Effector memory CD8-positive, alpha-beta T cell (primary cell): ENCODE data around the gene SLC35D2.
"Not testable (repeated sequence)": the region's sequence is repeated elsewhere in the genome, so short reads cannot be mapped to it uniquely, and the experiment has no call there.

ENCODE experiments used
- ATAC-seq: fragments of 150-1000 bp; cut with Tn5 transposase; replicated peaks from 2 replicates; pipeline ENCODE4 v1.10.0; 2021; ENCODE audit warnings: mild to moderate bottlenecking, moderate library complexity
- DNase-seq, 3 experiments: peaks; one replicate each; pipeline ENCODE4 v3.0.0; 2021
- H3K27ac Mint-ChIP-seq, 2 donors: one replicate each; pipeline ENCODE4 v1.8.0; 2022; ENCODE audit warnings: mild to moderate bottlenecking in 2 of 2, mixed read lengths in 2 of 2, moderate library complexity in 2 of 2
- H3K27me3 Mint-ChIP-seq, 2 donors: one replicate each; pipeline ENCODE4 v1.8.0; 2022; ENCODE audit warnings: mixed read lengths in 2 of 2
- H3K36me3 Mint-ChIP-seq: one replicate; pipeline ENCODE4 v1.8.0; 2022; ENCODE audit warnings: mild to moderate bottlenecking, moderate library complexity, mixed read lengths; ENCODE audit not compliant: insufficient read depth
- H3K4me1 Mint-ChIP-seq, 2 donors: one replicate each; pipeline ENCODE4 v1.8.0; 2022; ENCODE audit warnings: low read depth in 2 of 2, mixed read lengths in 2 of 2
- H3K4me3 Mint-ChIP-seq, 2 donors: one replicate each; pipeline ENCODE4 v1.8.0; 2022; ENCODE audit warnings: mild to moderate bottlenecking in 2 of 2, mixed read lengths in 2 of 2, moderate library complexity in 2 of 2
- H3K9me3 Mint-ChIP-seq, 2 donors: one replicate each; pipeline ENCODE4 v1.8.0; 2022; ENCODE audit warnings: mixed read lengths in 2 of 2

Gene SLC35D2

GRCh38 chr9:96362119-96362518, 21.4 kb downstream of the SLC35D2 start:
- not testable (repeated sequence) for H3K27me3 Mint-ChIP-seq, H3K4me1 Mint-ChIP-seq, DNase-seq, H3K4me3 Mint-ChIP-seq, H3K9me3 Mint-ChIP-seq, H3K27ac Mint-ChIP-seq, ATAC-seq
- peaks cover 42% of the 10 kb centered on the region for H3K36me3 Mint-ChIP-seq

DNA sequence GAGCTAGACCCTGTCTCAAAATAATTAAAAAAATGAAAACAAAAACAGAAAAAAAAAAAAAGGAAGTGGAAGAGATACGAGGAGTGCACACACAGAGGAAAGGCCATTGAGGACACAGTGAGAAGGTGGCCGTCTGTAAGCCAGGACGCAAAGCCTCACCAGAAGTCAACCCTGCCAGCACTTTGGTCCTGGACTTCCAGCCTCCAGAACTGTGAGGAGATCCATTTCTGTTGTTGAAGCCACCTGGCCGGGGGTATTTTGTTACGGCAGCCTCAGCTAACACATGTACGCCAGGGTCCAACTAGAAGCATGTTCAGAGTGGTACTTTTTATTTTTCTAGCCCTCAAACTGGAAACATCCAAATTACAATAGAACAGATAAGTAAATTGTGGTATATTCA, 21.8 kb downstream of the SLC35D2 start:
- no peaks in the 10 kb centered on the region for H3K27me3 Mint-ChIP-seq
- ATAC-seq (no peak), DNase-seq (no peak)
- no peaks in the 10 kb centered on the region for H3K4me1 Mint-ChIP-seq
- no peak overlapping the region for H3K4me3 Mint-ChIP-seq
- H3K36me3 Mint-ChIP-seq, result peaks cover 42% of the 10 kb centered on the region
- H3K27ac Mint-ChIP-seq, result peak overlapping the region in 1 of 2 donors; percentile 79
- no peaks in the 10 kb centered on the region for H3K9me3 Mint-ChIP-seq

- Mint-ChIP-seq H3K4me1 (no peaks in the 10 kb centered on the region), H3K27me3 (no peaks in the 10 kb centered on the region), H3K9me3 (no peaks in the 10 kb centered on the region), H3K36me3 (peaks cover 41% of the 10 kb centered on the region), H3K27ac (peak overlapping the region in 1 of 2 donors; percentile 79), H3K4me3 (no peak overlapping the region)
- ATAC-seq, result no peak
- no peak for DNase-seq
Measured at GRCh38 chr9:96360976-96361375, 22.5 kb downstream of the SLC35D2 start.

GRCh38 chr9:96360523-96360922, 23.0 kb downstream of the SLC35D2 start:
- DNase-seq, H3K4me1 Mint-ChIP-seq, H3K27me3 Mint-ChIP-seq, ATAC-seq, H3K4me3 Mint-ChIP-seq, H3K9me3 Mint-ChIP-seq: not testable (repeated sequence)
- Mint-ChIP-seq H3K36me3 (peaks cover 39% of the 10 kb centered on the region), H3K27ac (peak overlapping the region in 1 of 2 donors; percentile 79)

DNA sequence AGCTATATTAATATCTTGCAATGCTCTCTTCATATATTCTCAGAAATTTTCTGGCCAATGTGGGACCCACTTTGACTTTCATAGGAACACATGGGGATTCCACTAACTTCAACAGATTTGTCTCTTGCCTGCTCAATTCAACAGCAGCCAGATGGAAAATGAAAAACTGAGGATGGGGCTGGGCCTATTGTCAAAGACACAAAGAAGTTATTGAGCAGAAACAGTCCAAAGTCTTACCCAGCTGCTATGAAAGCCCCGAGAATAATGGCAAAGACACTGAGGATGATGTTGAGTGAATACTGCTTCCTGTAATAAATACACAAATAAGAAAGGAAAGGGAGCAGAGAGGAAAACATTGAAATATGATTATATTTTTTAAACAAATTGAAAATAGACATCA, 32.6 kb downstream of the SLC35D2 start:
- Mint-ChIP-seq H3K9me3 (no peaks in the 10 kb centered on the region), H3K27ac (no peak overlapping the region), H3K36me3 (no peaks in the 10 kb centered on the region), H3K4me1 (no peaks in the 10 kb centered on the region), H3K27me3 (no peaks in the 10 kb centered on the region), H3K4me3 (no peak overlapping the region)
- DNase-seq (no peak), ATAC-seq (no peak)

GRCh38 chr9:96348261-96348660, 35.2 kb downstream of the SLC35D2 start:
- no peak overlapping the region for H3K4me3 Mint-ChIP-seq
- H3K27ac Mint-ChIP-seq, result peak overlapping the region in 1 of 2 donors; percentile 53
- H3K36me3 Mint-ChIP-seq, result no peaks in the 10 kb centered on the region
- DNase-seq (no peak), ATAC-seq (no peak)
- no peaks in the 10 kb centered on the region for H3K4me1 Mint-ChIP-seq
- no peaks in the 10 kb centered on the region for H3K9me3 Mint-ChIP-seq
- H3K27me3 Mint-ChIP-seq, result no peaks in the 10 kb centered on the region

DNA sequence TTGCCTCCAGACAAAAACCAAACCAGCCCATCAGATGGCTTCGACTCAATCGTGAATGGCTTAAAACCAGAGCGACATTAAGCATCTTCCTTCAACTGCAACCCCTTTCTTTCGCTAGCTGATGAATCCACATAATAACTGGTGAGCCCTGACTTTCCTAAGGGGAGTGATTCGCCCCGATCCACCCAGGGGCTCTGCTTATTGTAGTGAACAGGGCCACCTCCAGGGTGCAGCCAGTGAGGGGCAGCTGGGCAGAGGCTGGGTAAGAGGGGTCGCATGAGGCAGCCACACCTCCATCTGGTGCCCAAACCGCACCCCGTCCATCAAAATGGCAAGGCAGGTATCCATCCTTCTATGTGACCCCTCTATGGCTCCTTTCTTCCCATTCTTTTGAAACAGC, 38.0 kb downstream of the SLC35D2 start:
- no peaks in the 10 kb centered on the region for H3K9me3 Mint-ChIP-seq
- H3K27ac Mint-ChIP-seq, result no peak overlapping the region
- H3K36me3 Mint-ChIP-seq, result no peaks in the 10 kb centered on the region
- no peaks in the 10 kb centered on the region for H3K4me1 Mint-ChIP-seq
- ATAC-seq (no peak), DNase-seq (no peak)
- H3K4me3 Mint-ChIP-seq, result no peak overlapping the region
- no peaks in the 10 kb centered on the region for H3K27me3 Mint-ChIP-seq

GRCh38 chr9:96344458-96345180, 38.9 kb downstream of the SLC35D2 start:
- Mint-ChIP-seq H3K27ac (peak overlapping the region in 1 of 2 donors; percentile 66), H3K36me3 (no peaks in the 10 kb centered on the region), H3K27me3 (no peaks in the 10 kb centered on the region), H3K4me3 (no peak overlapping the region), H3K4me1 (no peaks in the 10 kb centered on the region), H3K9me3 (no peaks in the 10 kb centered on the region)
- DNase-seq, result no peak
- ATAC-seq, result no peak

GRCh38 chr9:96343515-96344360, 39.8 kb downstream of the SLC35D2 start:
- H3K27ac Mint-ChIP-seq, result peak overlapping the region in 1 of 2 donors; percentile 66
- H3K4me1 Mint-ChIP-seq, result no peaks in the 10 kb centered on the region
- no peak overlapping the region for H3K4me3 Mint-ChIP-seq
- DNase-seq, result no peak
- no peaks in the 10 kb centered on the region for H3K27me3 Mint-ChIP-seq
- ATAC-seq, result no peak
- no peaks in the 10 kb centered on the region for H3K9me3 Mint-ChIP-seq
- H3K36me3 Mint-ChIP-seq, result no peaks in the 10 kb centered on the region

- H3K9me3 Mint-ChIP-seq, result no peaks in the 10 kb centered on the region
Measured at GRCh38 chr9:96342571-96343245, 40.8 kb downstream of the SLC35D2 start.

DNA sequence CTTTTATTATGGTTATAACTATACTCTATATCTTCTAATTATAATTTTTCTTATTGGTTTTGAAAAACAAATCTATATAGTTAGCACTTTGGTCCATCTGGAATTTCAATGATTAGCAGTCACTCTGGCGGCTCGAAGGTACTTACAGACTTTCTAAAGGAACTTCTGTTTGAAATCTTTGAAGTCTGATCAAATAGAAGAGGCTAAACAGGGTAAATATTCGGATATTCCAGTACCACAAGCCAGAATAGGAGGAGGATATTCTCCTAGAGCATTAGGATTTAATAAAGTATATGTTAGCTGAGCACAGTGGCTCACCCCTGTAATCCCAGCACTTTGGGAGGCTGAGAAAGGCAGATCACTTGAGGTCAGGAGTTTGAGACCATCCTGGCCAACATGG, 42.8 kb downstream of the SLC35D2 start:
- DNase-seq (no peak), ATAC-seq (no peak)
- Mint-ChIP-seq H3K9me3 (no peaks in the 10 kb centered on the region), H3K27me3 (no peaks in the 10 kb centered on the region), H3K27ac (no peak overlapping the region), H3K36me3 (no peaks in the 10 kb centered on the region), H3K4me1 (no peaks in the 10 kb centered on the region), H3K4me3 (no peak overlapping the region)

More at GRCh38 chr9:96342571-96343245, 40.8 kb downstream of the SLC35D2 start:
- H3K36me3 Mint-ChIP-seq, result no peaks in the 10 kb centered on the region
- no peaks in the 10 kb centered on the region for H3K4me1 Mint-ChIP-seq
- H3K4me3 Mint-ChIP-seq, result no peak overlapping the region
- H3K27ac Mint-ChIP-seq, result no peak overlapping the region
- no peak for ATAC-seq
- no peaks in the 10 kb centered on the region for H3K27me3 Mint-ChIP-seq
- DNase-seq, result no peak

- no peaks in the 10 kb centered on the region for H3K27me3 Mint-ChIP-seq
- H3K36me3 Mint-ChIP-seq, result no peaks in the 10 kb centered on the region
- H3K4me1 Mint-ChIP-seq, result no peaks in the 10 kb centered on the region
- H3K27ac Mint-ChIP-seq, result no peak overlapping the region
- H3K4me3 Mint-ChIP-seq, result no peak overlapping the region
- no peaks in the 10 kb centered on the region for H3K9me3 Mint-ChIP-seq
- DNase-seq, result no peak
- ATAC-seq, result no peak
Measured at GRCh38 chr9:96338299-96338698, 45.2 kb downstream of the SLC35D2 start.

- H3K27ac Mint-ChIP-seq, result no peak overlapping the region
- no peak for DNase-seq
- H3K4me3 Mint-ChIP-seq, result no peak overlapping the region
Measured at GRCh38 chr9:96333958-96334357, 49.6 kb downstream of the SLC35D2 start.

More at GRCh38 chr9:96333958-96334357, 49.6 kb downstream of the SLC35D2 start:
- Mint-ChIP-seq H3K36me3 (no peaks in the 10 kb centered on the region), H3K4me1 (no peaks in the 10 kb centered on the region), H3K27me3 (no peaks in the 10 kb centered on the region), H3K9me3 (no peaks in the 10 kb centered on the region)
- no peak for ATAC-seq
